K562 (cell line): ENCODE results near the gene NBEAL1.

ENCODE experiments used
- CTCF ChIP-seq, 3 experiments: IDR thresholded peaks in 2 of 3; conservative IDR thresholded peaks in 1 of 3; 2 replicates each; pipeline ENCODE4 v1.5.1; 2011 to 2012; ENCODE audit warnings: low read length in 3 of 3, mild to moderate bottlenecking in 3 of 3, control low read depth in 2 of 3, improper control_type of control experiment in 1 of 3, inconsistent platforms in 1 of 3, low read depth in 1 of 3, mixed read lengths in 1 of 3, moderate library complexity in 1 of 3; ENCODE audit not compliant: insufficient read depth in 2 of 3
- HDAC6 ChIP-seq: IDR thresholded peaks from 2 replicates; pipeline ENCODE4 v1.6.1; 2012; ENCODE audit warnings: low read depth, mild to moderate bottlenecking, control low read depth, inconsistent platforms, low read length, moderate library complexity
- POLR2A ChIP-seq: fragments of 450-650 bp; conservative IDR thresholded peaks from 2 replicates; pipeline ENCODE4 v1.6.1; 2016
- SMAD4 ChIP-seq: fragments of 250-450 bp; sonication (Bioruptor Pico); conservative IDR thresholded peaks from 2 replicates; pipeline ENCODE4 v1.8.0; 2021; ENCODE audit warnings: inconsistent platforms, mild to moderate bottlenecking, moderate library complexity
- ZKSCAN3 ChIP-seq: fragments of 250-450 bp; sonication (Bioruptor Pico); IDR thresholded peaks from 2 replicates; pipeline ENCODE4 v1.4.0; 2020
- ZNF395 ChIP-seq: fragments of 200-800 bp; sonication (Bioruptor generic); IDR thresholded peaks from 2 replicates; pipeline ENCODE4 v1.6.1; 2017; ENCODE audit warnings: missing genetic modification characterization, missing compliant biosample characterization
- ZNF830 ChIP-seq: fragments of 250-450 bp; sonication (Bioruptor Pico); IDR thresholded peaks from 2 replicates; pipeline ENCODE4 v1.5.0; 2021; ENCODE audit warnings: mild to moderate bottlenecking

GRCh38 chr2:203200866-203201265, 186.2 kb downstream of the NBEAL1 start:
- TF ChIP-seq CTCF (IDR thresholded peaks at IDR 0.05 in 2 of 3, conservative IDR thresholded peaks at IDR 0.05 in 1 of 3; ENCODE audit: insufficient read depth in 2 of 3, low read depth in 1 of 3, low read length in 3 of 3) (no peak), POLR2A (no peak), SMAD4 (CRISPR knock-in tag) (no peak), ZNF830 (CRISPR knock-in tag) (no peak), ZNF395 (no peak), ZKSCAN3 (CRISPR knock-in tag) (no peak), HDAC6 (no peak)
